HG03571 (cell line): Measurements from ENCODE around the gene HSPA9.

Experiments
- ATAC-seq: cut with Tn5 transposase; IDR thresholded peaks from one replicate; pipeline ENCODE4 v1.9.1; 2021; ENCODE audit not compliant: unreplicated experiment

The HSPA9 gene

DNA sequence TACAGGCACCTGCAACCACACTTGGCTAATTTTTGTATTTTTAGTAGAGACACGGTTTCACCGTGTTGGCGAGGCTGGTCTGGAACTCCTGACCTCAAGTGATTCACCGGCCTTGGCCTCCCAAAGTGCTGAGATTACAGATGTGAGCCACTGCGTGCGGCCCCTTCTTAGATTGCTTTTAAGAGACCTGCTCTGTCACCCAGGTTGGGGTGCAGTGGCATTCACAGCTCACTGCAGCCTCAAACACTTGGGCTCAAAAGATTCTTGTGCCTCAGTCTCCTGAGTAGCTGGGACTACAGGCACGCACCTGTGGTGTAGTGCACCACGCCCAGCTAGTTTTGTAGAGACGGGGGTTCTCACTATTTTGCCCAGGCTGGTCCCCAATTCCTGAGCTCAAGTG lies 11.0 kb downstream of the HSPA9 start:
- no peak for ATAC-seq

DNA sequence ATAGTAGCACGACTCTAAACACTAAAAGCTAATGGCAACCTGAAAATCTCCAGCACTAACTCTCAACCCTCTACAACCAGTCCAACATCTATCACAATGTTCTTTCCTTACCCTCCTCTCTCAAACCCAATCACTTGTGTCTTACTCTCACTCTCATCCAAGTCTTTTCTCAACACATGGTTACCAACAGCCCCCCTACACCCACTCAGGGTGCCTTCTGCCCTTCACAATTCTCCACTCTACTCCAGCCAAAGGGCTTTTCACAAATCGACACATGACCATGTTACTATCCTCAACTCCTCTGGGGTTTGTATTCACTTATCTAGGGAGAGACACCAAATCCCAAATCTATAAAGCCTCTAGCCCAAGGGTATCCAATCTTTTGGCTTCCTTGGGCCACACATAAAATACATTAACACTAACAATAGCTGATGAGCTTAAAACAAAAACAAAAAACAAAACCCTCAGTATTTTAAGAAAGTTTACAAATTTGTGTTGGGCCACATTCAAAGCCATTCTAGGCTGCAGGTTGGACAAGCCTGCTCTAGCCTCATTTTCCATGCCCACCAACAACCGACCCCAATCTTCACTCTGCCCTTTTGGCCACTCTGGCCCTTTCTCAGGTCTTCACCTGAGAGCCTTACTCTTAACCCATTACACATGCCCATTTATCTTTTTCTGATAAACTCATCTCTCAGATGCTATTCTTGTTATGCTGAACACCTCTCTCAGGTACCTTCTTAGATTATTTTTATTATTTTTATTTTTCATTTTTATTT lies 11.7 kb downstream of the HSPA9 start:
- ATAC-seq: no peak

DNA sequence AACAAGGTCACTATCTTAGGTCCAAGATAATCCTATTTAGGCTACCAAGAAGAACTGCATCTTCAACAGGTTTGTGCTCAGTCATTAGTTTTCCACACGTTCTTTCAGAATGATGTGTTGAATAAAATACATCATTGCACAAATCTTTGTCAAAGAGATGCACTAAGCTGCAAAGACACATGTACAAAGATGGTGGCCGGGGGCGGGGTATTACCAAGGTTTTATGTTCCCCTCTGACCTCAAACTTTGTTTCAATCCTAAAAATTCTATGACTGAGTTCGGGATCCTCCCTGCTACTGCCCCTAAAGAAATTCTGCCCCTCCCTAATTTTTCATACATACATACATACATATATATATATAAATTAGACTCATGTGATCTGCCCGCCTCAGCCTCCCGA lies 14.2 kb downstream of the HSPA9 start:
- no peak for ATAC-seq

DNA sequence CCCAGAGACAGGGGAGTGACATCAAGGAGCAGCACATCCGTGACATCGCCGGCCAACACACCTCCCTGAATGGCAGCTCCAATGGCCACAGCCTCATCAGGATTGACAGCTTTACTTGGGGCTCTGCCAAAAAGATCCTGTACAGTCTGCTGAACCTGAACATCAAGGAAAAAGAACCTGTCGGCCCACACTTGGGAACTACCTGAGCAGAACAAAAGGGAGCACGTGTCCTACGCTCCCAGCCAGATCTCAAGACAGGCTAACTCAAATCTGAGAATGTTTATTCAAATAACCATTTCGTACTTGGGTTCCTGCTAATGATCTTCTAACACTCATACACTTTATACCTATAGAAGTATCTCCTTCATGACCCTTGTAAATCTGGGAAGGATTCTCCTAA lies 15.3 kb downstream of the HSPA9 start:
- no peak for ATAC-seq

DNA sequence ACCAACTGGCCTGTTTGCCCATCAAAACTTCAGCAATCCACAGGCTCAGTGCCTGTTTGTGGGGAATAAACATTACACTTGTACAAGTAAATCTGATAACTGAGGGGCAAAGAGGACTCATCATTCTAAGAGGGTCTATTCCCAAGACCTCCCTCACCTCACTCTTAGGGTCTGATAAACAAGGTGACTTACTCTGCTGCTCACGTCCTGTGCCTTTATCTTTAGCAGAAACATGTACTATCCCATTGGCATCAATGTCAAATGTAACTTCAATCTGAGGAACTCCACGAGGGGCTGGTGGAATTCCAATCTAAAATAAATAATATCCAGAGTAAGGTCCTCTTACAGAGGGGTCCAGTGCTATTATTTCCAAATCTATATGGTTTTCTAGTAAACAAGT lies 17.5 kb downstream of the HSPA9 start:
- no peak for ATAC-seq

DNA sequence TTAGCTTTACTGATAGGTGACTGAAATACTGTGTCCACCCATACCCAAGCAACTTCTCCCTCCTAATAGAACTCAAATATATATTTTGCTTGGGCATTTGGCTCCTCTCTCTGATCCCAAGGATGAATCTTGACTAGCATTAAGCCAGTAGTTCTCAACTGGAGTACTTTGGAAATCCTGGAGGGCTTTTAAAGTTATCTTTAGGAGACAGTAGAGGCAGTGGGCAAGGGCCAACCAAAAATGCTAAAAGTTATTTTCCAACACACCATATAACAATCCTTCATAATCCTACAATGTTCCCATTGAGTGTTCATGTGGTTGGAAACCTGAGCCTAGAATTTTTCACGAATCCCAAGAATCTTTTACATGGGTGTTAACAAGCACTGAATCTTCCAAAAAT lies 21.1 kb downstream of the HSPA9 start:
- ATAC-seq: no peak

DNA sequence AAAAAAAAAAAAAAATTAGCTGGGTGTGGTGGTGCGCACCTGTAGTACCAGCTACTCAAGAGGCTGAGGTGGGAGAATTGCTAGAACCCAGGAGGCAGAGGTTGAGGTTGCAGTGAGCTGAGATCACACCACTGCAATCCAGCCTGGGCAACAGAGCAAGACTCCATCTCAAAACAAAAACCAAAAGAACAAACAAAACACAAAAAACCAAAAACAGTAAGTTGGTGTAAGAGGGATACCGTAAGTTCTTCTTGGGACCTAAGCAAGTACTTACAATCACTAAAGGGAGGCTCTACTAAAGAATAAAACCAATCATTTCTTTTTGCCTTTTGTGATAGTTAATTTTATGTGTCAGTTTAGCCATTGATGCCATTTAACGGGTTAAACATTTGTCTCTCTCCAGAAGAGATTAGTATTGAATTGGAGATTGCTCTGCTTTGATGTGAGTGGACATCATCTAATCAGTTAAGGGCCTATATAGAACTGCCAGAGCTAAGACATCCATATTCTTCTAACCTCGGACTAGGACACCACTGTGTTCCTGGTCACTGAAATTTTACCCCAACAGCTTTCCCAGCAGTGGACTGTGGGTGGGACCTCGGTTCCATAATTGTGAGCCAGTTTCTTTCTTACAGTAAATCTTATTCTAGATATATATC lies 21.6 kb downstream of the HSPA9 start:
- no peak for ATAC-seq

DNA sequence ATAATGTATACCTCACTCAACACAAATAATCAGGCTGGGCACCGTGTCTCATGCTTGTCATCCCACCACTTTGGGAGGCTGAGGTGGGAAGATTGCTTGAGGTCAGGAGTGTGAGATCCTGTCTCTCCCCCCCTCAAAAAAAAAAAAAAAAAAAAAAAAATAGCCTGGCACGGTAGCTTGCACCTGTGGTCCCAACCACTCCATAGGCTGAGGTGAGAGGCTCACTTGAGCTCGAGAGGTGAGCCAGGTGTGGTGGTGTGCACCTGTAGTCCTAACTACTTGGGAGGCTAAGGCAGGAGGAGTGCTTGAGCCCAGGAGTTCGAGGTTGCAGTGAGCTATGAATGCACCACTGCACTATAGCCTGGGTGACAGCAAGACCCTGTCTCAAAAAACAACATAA lies 22.5 kb downstream of the HSPA9 start:
- no peak for ATAC-seq

DNA sequence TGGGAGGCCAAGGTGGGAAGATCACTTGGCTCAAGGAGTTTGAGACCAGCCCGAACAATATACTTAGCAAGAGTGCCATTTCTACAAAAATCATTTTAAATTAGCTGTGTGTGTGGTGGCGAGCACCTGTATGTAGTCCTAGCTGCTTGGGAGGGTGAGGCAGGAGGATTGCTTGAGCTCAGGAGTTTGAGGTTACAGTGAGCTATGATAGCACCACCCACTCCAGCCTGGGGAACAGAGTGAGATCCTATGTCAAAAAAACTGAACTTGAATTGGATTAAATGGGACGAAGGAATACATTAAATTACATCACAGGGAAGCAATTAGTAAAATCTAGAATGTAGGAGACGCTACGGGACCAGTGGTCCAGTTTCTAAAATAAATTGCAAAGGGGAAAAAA lies 25.8 kb downstream of the HSPA9 start:
- ATAC-seq: no peak

DNA sequence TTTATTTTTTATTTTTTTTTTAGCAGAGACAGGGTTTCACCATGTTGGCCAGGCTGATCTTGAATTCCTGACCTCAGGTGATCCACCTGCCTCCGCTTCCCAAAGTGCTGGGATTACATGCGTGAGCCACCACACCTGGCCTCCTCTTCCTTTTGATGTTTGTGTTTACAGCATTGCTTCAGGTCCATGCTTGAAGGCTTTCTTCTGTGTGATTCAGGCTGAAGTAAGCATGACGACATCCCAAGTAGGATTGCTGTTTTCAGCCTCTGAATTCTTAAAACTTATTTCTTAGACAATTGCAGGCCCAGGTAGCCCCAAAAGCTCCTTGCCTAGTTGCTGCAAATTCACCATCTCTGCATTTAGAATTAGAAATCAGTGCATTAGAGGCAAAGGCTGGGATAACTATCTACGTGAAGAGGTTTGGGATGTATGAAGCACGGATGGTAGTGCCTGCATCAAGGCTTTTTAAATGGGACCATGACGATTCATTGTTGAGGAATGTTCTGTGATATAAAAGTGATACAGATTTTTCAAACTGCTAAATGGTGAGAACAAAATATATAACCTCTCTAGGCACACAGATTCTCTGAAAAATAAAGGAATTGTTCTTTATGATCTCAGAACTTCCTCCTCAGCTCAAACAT lies 29.2 kb downstream of the HSPA9 start:
- no peak for ATAC-seq

DNA sequence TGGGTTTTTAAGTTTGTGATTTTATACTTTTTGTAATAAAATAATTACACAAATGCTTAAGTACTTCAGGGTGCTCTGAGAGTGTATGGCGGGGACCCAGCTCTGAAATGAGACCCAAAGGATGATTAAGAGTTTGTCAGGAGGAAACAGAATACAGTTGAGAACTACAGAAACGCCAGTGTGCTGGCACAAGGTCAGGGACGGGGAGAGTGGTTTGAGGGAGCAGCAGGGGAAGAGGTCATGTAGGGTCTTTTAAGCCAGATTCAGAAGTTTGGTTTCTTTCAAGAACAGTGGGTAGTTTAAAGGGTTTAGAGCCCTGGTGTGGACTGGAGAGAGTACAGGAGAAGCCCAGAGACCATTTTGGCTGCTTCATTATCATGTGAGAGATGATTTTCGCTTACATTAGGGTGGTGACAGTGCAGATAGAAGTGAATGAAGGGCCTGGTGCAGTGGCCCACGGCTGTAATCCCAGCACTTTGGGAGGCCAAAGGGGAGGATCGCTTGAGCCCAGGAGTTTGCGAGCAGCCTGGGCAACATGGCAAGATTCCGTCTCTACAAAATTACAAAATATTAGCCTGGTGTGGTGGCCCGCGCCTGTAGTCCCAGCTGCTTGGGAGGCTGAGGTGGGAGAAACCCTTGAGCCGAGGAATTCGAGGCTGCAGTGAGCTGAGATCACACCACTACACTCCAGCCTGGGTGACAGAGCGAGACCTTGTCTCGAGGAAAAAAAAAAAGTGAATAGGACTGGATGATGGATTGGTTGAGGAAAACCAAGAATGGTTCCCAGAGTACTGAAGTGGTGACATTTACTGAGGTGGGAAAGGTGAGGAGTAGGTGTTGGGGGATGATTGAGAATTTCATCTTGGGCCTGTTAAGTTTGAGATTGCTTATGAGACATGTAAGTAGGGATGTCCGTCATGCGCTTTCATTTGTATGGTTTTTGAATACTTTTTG lies 30.7 kb downstream of the HSPA9 start:
- ATAC-seq: no peak

DNA sequence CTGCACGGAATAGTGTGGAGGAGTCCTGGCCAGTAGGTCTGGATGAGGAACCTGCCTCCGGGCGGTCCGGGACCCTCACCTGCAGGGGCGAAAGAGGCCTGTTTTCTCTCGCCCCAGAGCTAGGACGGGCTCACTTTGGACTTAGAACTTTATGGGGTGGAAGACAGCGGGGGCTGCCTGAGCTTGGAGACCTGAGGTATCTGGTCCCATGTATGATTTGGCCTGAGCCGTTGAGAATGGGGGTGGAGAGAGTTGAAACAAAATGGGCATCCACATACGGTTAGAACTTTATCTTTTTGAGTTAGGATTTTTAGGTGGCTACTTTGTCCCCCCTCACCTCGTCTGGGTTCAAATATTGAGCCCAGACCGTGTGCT lies 31.5 kb downstream of the HSPA9 start:
- ATAC-seq: peak; percentile 33

DNA sequence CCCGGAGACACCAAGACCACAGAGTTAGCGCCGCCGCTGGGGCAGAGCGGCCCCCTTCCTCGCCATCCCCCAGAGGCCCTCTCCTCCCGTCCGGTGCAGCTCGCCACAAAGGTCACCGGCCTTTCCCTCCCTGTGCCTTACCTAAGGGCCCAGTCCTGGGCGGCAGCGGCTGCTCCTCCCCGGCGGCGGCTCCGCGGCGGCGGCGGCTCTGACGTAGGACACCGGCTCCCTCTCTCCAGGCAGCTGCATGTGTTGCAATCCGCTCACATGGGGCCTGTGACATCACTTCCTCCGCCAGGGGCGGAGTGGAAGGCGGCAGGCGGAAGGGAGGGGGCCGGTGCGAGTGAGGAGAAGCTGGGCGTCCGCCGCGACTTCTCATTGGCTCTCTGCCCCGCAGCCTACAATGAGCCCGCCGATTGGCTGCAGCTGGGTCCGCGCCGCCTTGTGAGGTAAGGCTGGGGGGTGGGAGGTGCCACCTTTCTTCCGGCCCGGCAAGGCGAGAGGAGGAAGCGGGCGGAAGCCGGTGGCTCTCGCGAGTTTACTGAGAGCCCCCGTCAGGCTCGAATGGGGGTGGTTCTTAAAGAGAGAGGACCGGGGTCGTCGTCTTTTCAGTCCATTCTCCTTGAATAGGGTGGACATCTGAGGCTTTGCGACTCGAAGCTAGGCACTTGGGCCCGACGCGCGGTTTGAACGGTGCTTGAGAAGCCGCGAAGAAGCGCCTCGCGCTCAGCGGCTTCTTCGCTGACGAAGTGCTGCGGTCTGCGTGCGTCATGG lies 32.1 kb downstream of the HSPA9 start, which contains the start of gene ETF1:
Gene ETF1, minus strand, starts transcription at position 281 of the 774 bp plus-strand sequence. CDS start 318 bp downstream, outside the sequence.
- ATAC-seq: peak; percentile 91

DNA sequence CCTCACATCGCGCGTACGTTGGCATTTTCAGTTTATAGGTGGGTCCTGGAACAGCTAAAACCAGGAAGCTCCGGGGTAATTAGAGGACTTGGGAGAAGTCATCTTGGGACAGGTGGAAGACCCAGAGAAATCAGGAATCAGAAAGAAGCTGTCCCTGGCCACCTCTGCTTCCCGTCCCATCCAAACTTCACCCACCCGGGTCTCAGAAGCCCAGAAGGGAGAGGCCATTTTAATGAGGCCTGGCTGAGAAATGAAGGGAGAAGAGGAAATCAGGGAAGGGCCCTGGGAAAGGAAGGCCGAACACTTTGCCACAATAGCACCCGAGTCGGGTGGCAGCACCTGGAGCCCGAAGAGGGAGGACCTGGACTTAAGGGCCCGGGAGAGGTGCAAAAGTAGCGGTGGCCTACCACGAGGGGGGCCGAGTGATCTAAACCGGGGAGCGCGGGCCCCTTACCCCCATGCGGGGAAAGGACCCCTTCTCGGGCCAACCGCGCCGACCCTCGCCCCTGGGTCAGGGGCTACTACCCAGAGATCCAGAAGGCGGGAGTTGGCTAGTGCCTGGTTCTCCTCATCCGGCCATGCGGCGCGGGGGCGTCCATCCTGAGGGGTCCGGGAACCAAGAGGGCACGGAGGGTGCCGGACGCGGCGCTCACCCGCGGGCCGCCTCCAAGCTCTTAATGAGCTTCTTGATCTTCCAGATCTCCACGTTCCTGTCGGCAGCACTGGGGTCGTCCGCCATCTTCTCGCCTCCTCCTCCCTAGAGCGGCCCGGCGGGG lies 32.8 kb downstream of the HSPA9 start:
- no peak for ATAC-seq

DNA sequence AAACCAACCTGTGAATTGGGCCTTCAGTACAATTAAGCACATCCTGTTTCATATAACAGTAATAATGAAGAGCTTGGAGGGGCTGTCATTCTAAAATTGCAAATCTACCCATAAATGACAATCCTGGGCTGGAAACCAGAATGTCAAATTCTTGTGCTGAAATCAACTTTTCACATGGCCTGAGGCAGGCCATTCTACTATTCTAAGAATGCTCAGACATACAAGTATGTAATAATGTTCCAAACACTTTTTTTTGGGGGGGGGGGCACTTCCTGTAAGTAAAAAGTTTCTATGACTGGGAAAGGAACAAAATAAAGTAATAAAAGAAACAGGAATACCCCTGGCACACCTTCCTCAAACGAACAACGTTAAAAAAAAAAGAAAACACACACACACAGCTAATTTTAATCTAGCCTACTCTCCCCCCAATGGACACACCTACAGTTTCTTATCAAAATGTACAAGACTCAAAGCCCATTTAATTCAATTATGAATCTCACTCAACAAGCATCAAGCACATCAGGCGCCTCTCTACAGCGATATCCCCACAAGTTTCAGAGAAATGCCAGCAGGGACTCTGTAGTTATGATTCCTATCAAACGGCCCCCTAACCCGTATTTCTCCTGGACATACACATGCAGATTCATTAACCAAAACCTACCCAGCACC lies 33.6 kb downstream of the HSPA9 start:
- ATAC-seq: no peak

DNA sequence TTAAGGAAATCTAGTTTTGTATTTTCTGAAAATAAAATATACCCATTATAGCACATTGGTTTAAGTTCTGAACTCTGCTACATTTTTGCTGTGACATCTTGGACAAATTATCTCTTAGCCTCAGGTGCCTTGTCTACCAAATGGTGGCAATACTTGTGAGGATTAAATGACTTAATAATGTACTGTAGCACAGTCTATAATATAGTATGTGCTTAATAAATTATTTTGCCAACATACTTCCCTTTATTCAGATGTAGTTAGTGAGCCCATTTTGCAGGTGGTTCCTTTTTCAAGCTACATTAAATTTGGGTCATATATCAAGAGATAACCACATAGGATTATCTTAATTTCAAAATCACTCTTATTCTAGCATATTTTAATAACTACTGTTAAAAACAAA lies 35.4 kb downstream of the HSPA9 start:
- no peak for ATAC-seq

DNA sequence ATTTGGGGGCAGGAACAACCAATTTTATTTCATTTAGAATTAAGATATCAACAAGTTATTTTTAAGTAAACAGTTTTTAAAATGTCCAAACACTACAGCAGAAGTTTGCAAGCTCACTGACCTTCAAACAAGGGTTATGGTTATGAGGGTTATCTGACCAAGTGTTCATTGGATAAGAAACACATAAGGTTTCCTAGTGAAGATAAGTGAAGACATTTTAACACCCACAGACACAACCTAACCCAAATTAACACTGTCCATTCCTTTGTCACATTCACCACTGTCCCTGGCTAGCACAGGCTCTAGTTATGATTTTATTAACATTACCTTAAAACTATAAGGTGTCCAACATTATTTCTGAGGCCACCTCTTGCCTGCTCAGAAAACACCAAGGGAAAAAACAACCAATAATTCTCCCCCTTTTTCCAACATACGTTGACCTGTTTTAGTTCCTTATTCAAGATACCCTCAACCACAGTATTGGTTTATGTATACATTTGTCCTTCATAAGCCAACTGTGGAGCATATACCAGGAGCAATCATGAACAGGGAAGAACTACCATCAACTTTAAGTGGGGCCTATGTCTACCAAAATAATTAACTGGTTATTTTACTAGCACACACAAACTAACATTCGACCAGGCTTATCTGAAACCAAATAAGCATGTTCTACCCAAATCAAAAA lies 36.1 kb downstream of the HSPA9 start:
- no peak for ATAC-seq

DNA sequence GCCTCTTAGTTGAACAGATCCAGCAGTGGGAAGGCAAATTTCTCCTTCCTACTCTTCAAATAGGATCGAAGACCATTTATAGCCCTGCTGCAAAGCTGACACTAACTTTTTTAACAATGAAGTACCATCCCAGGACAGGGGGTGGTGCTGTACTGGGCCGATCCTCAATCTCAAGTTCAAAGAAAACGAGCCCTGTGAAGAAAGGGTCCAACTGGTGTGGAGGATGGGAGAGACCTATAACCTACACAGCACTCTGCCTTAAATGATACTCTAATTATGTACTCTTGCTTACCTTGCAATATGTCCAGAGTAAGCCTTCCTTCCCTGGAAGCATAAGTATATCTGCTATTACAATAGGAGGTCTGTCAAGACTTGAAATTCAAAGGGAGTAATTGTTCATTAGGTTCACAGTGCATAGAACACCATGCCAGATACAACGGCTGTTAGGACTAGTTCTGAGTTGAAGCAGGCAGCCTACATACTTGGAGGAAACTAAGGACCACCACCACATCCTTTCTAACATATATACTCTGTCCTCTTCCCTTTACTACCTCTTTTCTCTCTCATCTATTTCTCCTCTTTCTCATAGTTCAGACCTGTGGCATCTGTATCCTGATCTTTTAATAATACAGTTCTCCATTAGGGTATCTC lies 38.4 kb downstream of the HSPA9 start:
- ATAC-seq: no peak
